GM23338 (cell line): Measurements from ENCODE around the gene MYO1D.

ENCODE experiments used
- EZH2phosphoT487 ChIP-seq: fragments of 200-600 bp; sonication (generic); IDR thresholded peaks from one replicate; pipeline ENCODE4 v1.8.1; 2018; ENCODE audit warnings: antibody characterized with exemption; ENCODE audit not compliant: unreplicated experiment
- TF ChIP-seq, protein P1 (sequence below): IDR thresholded peaks from one replicate; pipeline ENCODE4 v1.6.1; 2018; ENCODE audit warnings: antibody characterized with exemption; ENCODE audit not compliant: unreplicated experiment
- TF ChIP-seq, protein P2 (sequence below), 2 experiments: fragments of 200-600 bp in 1 of 2; sonication (generic) in 1 of 2; conservative IDR thresholded peaks; 2 replicates each; pipeline versions ENCODE4 v1.5.1 to v1.6.1; 2016 to 2017; ENCODE audit warnings: antibody characterized with exemption in 2 of 2, low read depth in 2 of 2, mild to moderate bottlenecking in 2 of 2, moderate library complexity in 1 of 2

DNA sequence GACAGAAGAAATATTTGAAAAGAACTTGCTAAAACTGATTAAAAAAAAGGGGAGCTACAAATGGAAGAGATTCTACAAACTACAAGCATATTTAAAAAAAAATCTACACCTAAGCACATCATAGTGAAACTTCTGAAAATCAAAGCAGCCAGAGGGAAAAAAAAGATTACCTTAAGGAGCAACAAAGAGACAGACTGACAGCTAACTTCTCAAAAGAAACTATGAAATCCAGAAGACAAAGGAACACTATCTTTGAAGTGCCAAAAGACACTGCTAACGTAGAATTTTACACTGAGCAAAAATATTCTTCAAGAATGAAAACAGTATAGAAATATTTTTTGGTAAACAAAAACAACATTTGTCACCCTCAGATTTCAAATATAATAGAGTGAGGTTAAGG lies 151.2 kb downstream of the MYO1D start:
- TF ChIP-seq, protein P1, sequence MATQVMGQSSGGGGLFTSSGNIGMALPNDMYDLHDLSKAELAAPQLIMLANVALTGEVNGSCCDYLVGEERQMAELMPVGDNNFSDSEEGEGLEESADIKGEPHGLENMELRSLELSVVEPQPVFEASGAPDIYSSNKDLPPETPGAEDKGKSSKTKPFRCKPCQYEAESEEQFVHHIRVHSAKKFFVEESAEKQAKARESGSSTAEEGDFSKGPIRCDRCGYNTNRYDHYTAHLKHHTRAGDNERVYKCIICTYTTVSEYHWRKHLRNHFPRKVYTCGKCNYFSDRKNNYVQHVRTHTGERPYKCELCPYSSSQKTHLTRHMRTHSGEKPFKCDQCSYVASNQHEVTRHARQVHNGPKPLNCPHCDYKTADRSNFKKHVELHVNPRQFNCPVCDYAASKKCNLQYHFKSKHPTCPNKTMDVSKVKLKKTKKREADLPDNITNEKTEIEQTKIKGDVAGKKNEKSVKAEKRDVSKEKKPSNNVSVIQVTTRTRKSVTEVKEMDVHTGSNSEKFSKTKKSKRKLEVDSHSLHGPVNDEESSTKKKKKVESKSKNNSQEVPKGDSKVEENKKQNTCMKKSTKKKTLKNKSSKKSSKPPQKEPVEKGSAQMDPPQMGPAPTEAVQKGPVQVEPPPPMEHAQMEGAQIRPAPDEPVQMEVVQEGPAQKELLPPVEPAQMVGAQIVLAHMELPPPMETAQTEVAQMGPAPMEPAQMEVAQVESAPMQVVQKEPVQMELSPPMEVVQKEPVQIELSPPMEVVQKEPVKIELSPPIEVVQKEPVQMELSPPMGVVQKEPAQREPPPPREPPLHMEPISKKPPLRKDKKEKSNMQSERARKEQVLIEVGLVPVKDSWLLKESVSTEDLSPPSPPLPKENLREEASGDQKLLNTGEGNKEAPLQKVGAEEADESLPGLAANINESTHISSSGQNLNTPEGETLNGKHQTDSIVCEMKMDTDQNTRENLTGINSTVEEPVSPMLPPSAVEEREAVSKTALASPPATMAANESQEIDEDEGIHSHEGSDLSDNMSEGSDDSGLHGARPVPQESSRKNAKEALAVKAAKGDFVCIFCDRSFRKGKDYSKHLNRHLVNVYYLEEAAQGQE: no peak
- TF ChIP-seq, protein P2, sequence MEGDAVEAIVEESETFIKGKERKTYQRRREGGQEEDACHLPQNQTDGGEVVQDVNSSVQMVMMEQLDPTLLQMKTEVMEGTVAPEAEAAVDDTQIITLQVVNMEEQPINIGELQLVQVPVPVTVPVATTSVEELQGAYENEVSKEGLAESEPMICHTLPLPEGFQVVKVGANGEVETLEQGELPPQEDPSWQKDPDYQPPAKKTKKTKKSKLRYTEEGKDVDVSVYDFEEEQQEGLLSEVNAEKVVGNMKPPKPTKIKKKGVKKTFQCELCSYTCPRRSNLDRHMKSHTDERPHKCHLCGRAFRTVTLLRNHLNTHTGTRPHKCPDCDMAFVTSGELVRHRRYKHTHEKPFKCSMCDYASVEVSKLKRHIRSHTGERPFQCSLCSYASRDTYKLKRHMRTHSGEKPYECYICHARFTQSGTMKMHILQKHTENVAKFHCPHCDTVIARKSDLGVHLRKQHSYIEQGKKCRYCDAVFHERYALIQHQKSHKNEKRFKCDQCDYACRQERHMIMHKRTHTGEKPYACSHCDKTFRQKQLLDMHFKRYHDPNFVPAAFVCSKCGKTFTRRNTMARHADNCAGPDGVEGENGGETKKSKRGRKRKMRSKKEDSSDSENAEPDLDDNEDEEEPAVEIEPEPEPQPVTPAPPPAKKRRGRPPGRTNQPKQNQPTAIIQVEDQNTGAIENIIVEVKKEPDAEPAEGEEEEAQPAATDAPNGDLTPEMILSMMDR (conservative IDR thresholded peaks at IDR 0.05; ENCODE audit: low read depth in 2 of 2): no peak
- TF ChIP-seq EZH2phosphoT487: no peak
